Muscle layer of duodenum (tissue), 2 donors: ENCODE results near the gene TMEM63B.

Source experiments
- H3K27ac ChIP-seq: one replicate; pipeline ENCODE4 v1.7.0; 2013; ENCODE audit warnings: mild to moderate bottlenecking, low read length
- H3K27me3 ChIP-seq: one replicate; pipeline ENCODE4 v1.7.0; 2013; ENCODE audit warnings: low read depth, mild to moderate bottlenecking, control low read depth, low read length
- H3K36me3 ChIP-seq, 2 donors: one replicate each; pipeline ENCODE4 v1.7.0; 2013; ENCODE audit warnings: low read length in 2 of 2, control low read depth in 1 of 2, mild to moderate bottlenecking in 1 of 2; ENCODE audit not compliant: insufficient read depth in 2 of 2, control insufficient read depth in 1 of 2
- H3K4me1 ChIP-seq, 2 donors: one replicate each; pipeline ENCODE4 v1.7.0; 2013; ENCODE audit warnings: low read length in 2 of 2, mild to moderate bottlenecking in 2 of 2, control low read depth in 1 of 2, moderate library complexity in 1 of 2; ENCODE audit not compliant: insufficient read depth in 2 of 2, control insufficient read depth in 1 of 2
- H3K4me3 ChIP-seq, 2 donors: one replicate each; pipeline ENCODE4 v1.7.0; 2013; ENCODE audit warnings: low read length in 2 of 2, low read depth in 1 of 2, mild to moderate bottlenecking in 1 of 2
- H3K9me3 ChIP-seq, 2 donors: one replicate each; pipeline ENCODE4 v1.7.0; 2013; ENCODE audit warnings: low read length in 2 of 2, control low read depth in 1 of 2, mild to moderate bottlenecking in 1 of 2; ENCODE audit not compliant: control insufficient read depth in 1 of 2
- donor health status: healthy.

TMEM63B gene

GRCh38 chr6:44122801-44123200, 4.6 kb upstream of the TMEM63B start:
- peaks cover 14 to 49% of the 10 kb centered on the region in 2 donors for H3K4me1 ChIP-seq
- no peaks in the 10 kb centered on the region for H3K27me3 ChIP-seq
- no peak overlapping the region for H3K27ac ChIP-seq
- H3K36me3 ChIP-seq: no peaks in the 10 kb centered on the region
- H3K4me3 ChIP-seq: peak overlapping the region in 1 of 2 donors; percentile 2
- H3K9me3 ChIP-seq: no peaks in the 10 kb centered on the region

- H3K27me3 ChIP-seq: no peaks in the 10 kb centered on the region
- no peak overlapping the region for H3K4me3 ChIP-seq
- peaks cover 14 to 53% of the 10 kb centered on the region in 2 donors for H3K4me1 ChIP-seq
- no peaks in the 10 kb centered on the region for H3K36me3 ChIP-seq
- H3K9me3 ChIP-seq: no peaks in the 10 kb centered on the region
- H3K27ac ChIP-seq: no peak overlapping the region
Observed at GRCh38 chr6:44123544-44123943, 3.8 kb upstream of the TMEM63B start.

DNA sequence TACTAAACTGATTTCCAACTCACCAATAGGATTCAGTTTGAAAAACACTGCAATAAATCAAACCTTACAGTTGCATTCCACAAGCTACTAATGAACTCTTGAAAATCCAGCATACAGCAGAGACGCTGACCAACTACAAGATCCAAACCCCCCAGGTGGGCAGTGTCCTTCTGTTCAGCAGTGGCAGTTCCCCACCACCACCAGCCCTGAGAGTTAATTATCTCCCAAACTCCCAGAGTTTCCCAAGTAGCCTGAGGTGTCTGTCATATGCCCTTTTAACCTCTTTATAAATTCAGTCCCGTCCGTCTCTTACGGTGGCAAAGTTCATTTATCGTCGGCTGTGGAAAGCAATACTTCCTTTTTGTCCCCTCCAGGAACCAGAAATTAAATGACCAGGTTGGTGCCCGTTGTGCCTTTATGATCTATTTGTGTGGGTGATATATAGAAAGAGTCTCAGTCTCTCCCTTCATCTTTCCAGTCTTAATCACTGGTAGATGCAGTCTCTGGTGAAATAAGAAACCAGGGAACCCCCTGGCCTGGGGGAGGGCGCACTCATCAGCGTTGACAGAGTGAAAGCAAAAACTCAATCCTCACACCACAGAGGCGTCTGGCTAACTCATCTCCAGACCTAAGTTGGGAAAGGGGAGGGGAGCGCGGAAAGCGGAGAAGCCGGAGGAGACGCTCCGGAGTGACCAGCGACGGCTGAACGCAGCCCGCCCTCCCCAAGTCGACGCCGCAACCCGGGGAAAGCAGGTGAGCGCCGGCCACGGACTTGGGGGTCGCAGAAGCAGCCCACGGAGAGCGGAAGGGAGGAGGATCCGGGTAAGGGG, 819 bp upstream of the TMEM63B start:
- Histone ChIP-seq H3K4me1 (peaks cover 14 to 53% of the 10 kb centered on the region in 2 donors), H3K9me3 (no peaks in the 10 kb centered on the region)

GRCh38 chr6:44128020-44128917, 915 bp downstream of the TMEM63B start:
- H3K36me3 ChIP-seq: no peaks in the 10 kb centered on the region
- H3K27ac ChIP-seq: no peak overlapping the region
- peak overlapping the region; percentile 47 to 97 for H3K4me3 ChIP-seq
- H3K4me1 ChIP-seq: peaks cover 8 to 38% of the 10 kb centered on the region in 2 donors
- no peaks in the 10 kb centered on the region for H3K9me3 ChIP-seq
- no peaks in the 10 kb centered on the region for H3K27me3 ChIP-seq

More for the DNA sequence above, 819 bp upstream of the TMEM63B start:
- Histone ChIP-seq H3K36me3 (no peaks in the 10 kb centered on the region), H3K27me3 (no peaks in the 10 kb centered on the region), H3K27ac (peak overlapping the region; percentile 68), H3K4me3 (peak overlapping the region; percentile 70 to 92)

DNA sequence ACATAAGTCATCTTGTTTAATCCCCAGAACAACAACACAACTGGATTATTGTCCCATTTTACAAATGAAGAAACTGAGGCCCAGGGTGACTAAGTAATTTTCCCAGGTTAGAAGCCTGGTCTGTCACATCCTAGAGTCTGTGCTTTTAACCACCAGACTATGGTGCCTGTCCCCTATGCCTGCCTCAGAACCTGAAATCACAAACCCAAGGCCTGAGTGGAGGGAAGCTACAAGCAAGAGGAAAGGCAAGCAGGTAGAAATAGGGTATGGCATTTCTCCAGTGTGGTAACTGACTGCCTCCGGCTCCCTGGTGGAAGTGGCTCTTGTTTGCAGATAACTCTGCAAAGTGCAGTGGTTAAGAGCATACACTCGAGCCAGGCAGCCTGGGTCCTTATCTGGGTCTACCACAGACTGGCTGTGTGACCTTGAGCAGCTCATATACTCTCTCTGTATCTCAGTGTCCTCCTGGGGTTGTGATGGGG, 2.5 kb downstream of the TMEM63B start:
- Histone ChIP-seq H3K4me3 (no peak overlapping the region), H3K36me3 (peaks cover 4 to 6% of the 10 kb centered on the region in 2 donors), H3K27ac (no peak overlapping the region), H3K27me3 (no peaks in the 10 kb centered on the region), H3K9me3 (no peaks in the 10 kb centered on the region), H3K4me1 (peaks cover 8 to 23% of the 10 kb centered on the region in 2 donors)

- Histone ChIP-seq H3K36me3 (peaks cover 14 to 15% of the 10 kb centered on the region in 2 donors), H3K9me3 (no peaks in the 10 kb centered on the region), H3K27me3 (no peaks in the 10 kb centered on the region), H3K4me1 (peaks cover 0 to 9% of the 10 kb centered on the region in 2 donors), H3K4me3 (no peak overlapping the region), H3K27ac (no peak overlapping the region)
Observed at GRCh38 chr6:44131892-44132291, 4.5 kb downstream of the TMEM63B start.

GRCh38 chr6:44132476-44132875, 5.1 kb downstream of the TMEM63B start:
- no peak overlapping the region for H3K27ac ChIP-seq
- peaks cover 14 to 15% of the 10 kb centered on the region in 2 donors for H3K36me3 ChIP-seq
- peaks cover 0 to 9% of the 10 kb centered on the region in 2 donors for H3K4me1 ChIP-seq
- no peaks in the 10 kb centered on the region for H3K27me3 ChIP-seq
- no peaks in the 10 kb centered on the region for H3K9me3 ChIP-seq
- no peak overlapping the region for H3K4me3 ChIP-seq

DNA sequence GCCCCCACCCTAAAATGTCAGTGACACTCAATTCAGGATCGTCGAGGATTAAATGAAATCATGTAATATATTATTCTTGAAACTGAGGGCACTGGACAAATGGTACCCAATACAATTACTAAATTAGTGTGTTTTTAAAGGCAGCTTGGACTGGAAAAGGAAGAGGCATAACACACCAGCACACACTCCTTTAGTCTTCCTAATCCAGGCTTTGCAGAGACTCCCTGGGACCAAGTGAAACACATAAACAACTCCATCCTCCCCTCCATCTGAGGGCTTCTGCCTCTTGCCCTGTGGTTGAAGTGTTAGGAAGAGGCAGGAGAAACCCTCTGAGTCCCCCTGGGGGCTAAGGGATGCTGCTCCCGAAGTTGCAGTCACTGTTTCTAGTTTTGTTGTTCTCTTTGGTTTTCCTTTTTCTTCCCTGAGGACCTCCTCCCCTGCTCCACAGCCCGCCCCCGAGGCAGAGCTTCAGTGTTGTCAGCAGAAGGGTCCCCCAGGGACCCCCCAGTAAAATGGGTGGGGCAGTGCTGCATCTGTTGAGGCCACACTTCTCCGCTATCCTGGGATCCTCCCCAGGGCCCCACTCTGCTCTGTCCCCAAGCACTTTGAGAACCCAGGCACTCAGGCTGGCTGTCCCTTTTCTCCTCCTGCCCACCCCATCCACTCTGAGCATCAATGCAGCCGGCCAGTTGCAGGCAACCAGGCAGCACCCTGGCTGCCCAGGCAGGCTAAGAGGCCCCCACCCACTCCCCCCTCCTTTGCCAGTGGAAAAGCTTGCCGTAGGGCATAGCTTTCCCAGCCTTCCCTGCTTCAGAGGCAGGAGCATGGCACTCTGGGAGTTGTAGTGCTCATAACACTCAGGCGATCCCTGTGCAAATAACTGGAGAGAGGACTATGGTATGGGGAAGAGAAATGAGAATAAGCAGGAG, 5.9 kb downstream of the TMEM63B start:
- peaks cover 0 to 7% of the 10 kb centered on the region in 2 donors for H3K4me1 ChIP-seq
- peak overlapping the region in 1 of 2 donors; percentile 27 for H3K4me3 ChIP-seq
- H3K27me3 ChIP-seq: no peaks in the 10 kb centered on the region
- peaks cover 14 to 15% of the 10 kb centered on the region in 2 donors for H3K36me3 ChIP-seq
- H3K27ac ChIP-seq: no peak overlapping the region
- no peaks in the 10 kb centered on the region for H3K9me3 ChIP-seq

GRCh38 chr6:44133981-44134711, 6.8 kb downstream of the TMEM63B start:
- Histone ChIP-seq H3K4me3 (no peak overlapping the region), H3K36me3 (peaks cover 14 to 15% of the 10 kb centered on the region in 2 donors), H3K4me1 (no peaks in the 10 kb centered on the region), H3K27me3 (no peaks in the 10 kb centered on the region), H3K27ac (no peak overlapping the region), H3K9me3 (no peaks in the 10 kb centered on the region)

DNA sequence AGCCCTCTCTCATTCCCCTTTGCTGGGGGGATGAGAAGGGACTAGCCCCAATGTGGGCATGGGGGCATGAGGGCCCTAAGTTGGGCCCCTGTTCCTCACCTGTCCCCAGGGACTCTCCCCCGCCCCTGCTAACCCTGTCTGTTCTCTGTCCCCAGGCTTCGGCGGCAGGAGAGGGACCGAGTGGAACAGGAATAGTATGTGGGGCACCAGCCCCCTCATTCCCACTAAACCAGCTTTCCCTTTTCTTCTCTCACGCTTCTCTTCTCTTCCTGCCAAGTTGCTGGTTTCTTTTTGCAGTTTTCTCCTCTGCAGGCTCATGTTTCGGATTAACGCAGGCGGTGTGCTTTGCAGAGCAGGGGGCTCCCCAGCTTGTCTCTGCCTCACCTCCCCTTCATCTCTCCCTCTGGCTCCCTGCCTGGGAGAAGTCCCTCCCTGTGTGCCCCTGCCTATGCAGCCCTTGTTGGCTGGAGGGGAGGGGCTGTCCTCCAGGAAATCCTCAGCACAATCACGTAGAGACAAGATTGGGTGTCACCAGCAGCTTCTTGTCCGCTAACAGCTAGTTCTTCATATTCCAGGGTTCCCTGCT, 7.9 kb downstream of the TMEM63B start:
- Histone ChIP-seq H3K9me3 (no peaks in the 10 kb centered on the region), H3K27ac (no peak overlapping the region), H3K4me1 (no peaks in the 10 kb centered on the region), H3K4me3 (no peak overlapping the region), H3K27me3 (no peaks in the 10 kb centered on the region), H3K36me3 (peaks cover 22 to 24% of the 10 kb centered on the region in 2 donors)
